ENCODE data around the gene USP48. TPM values are rescaled to one million over a fixed set of nuclear protein-coding genes. Genes with fewer than 3 reads are reported as not detected.

Gene USP48
- total and polyA plus RNA-seq, 2 of the 8 experiments (the other 6 are each of a cell fraction or from before 2014, with no cell fraction given) = 12.8 to 83.5 TPM

GRCh38 chr1:21631944-21632887, 150.7 kb downstream of the USP48 start:
- peak overlapping the region; percentile 72; the same call in 1 of the 2 replicates for H2BK20ac ChIP-seq (ENCODE audit: low read length)
- H3K27me3 ChIP-seq (replicated peaks in 1 of 4; ENCODE audit: control insufficient read depth in 3 of 4, extremely low read depth in 1 of 4, insufficient read depth in 3 of 4, low read length in 3 of 4) = no peaks in the 10 kb centered on the region
- H2AFZ ChIP-seq (ENCODE audit: low read length) = no peak overlapping the region
- no peak overlapping the region for H3K4ac ChIP-seq (replicated peaks; ENCODE audit: insufficient read length, low read depth, low read length)
- no peak overlapping the region for H3K14ac ChIP-seq (ENCODE audit: insufficient read length)
- H3K9ac ChIP-seq (replicated peaks in 1 of 4; ENCODE audit: extremely low read depth in 1 of 4, low read depth in 3 of 4, low read length in 3 of 4) = no peak overlapping the region
- no peaks in the 10 kb centered on the region for H3K79me2 ChIP-seq (ENCODE audit: control insufficient read depth in 1 of 2, insufficient read depth in 2 of 2, low read length in 2 of 2)
- H3K56ac ChIP-seq (replicated peaks; ENCODE audit: insufficient read length, low read depth, low read length) = no peak overlapping the region
- H4K20me1 ChIP-seq (replicated peaks in 1 of 2; ENCODE audit: control insufficient read depth in 1 of 2, insufficient read depth in 2 of 2, low read length in 2 of 2) = no peaks in the 10 kb centered on the region
- H2BK12ac ChIP-seq (ENCODE audit: low read depth, low read length) = peak overlapping the region; percentile 84; the same call in 1 of the 2 replicates
- no peak overlapping the region for H3K27ac ChIP-seq (ENCODE audit: low read depth, low read length)
- no peak overlapping the region for H3K4me2 ChIP-seq (ENCODE audit: insufficient read depth in 1 of 2, low read depth in 2 of 2, low read length in 2 of 2)
- no peak overlapping the region for H3K4me3 ChIP-seq (ENCODE audit: extremely low read depth in 1 of 4, insufficient read depth in 2 of 4, low read depth in 3 of 4, low read length in 4 of 4)
- POLR2A ChIA-PET (ENCODE audit: partially characterized antibody) = interaction anchor here (0.8 to 1.2 kb wide), 2 partner anchors 9 to 12 kb away, joined by 3 to 4 read pairs; no protein-coding TSS in a partner anchor
- no peak for DNase-seq (ENCODE audit: low read depth in 1 of 2, low spot score in 2 of 2)
- no peak overlapping the region for H3K23ac ChIP-seq (ENCODE audit: insufficient read length)
- peak overlapping the region; percentile 32 for H3K18ac ChIP-seq (ENCODE audit: extremely low read depth, low read length)
- peak overlapping the region; percentile 88; the same call in 1 of the 2 replicates for H2AK5ac ChIP-seq (ENCODE audit: low read depth, low read length)
- H2BK5ac ChIP-seq (ENCODE audit: low read depth, low read length) = no peak overlapping the region
- H3K36me3 ChIP-seq (ENCODE audit: control insufficient read depth in 2 of 4, insufficient read depth in 4 of 4, low read length in 3 of 4) = no peaks in the 10 kb centered on the region
- no peak overlapping the region for H4K5ac ChIP-seq (ENCODE audit: insufficient read length, low read depth, low read length)
- peak overlapping the region; percentile 81; the same call in 1 of the 2 replicates for H2BK15ac ChIP-seq (ENCODE audit: low read length)
- no peak for TF ChIP-seq CREB1 (IDR thresholded peaks at IDR 0.05)
- no peak for TF ChIP-seq CBX8 (IDR thresholded peaks at IDR 0.05; ENCODE audit: borderline replicate concordance, low read depth, low read length)
- no peak for TF ChIP-seq RFX5 (IDR thresholded peaks at IDR 0.05; ENCODE audit: borderline replicate concordance, low read depth, low read length)
- TF ChIP-seq HDAC6 (IDR thresholded peaks at IDR 0.05; ENCODE audit: low read depth, low read length) = no peak
- TF ChIP-seq TBP (IDR thresholded peaks at IDR 0.05; ENCODE audit: low read depth, low read length) = no peak
- no peak for TF ChIP-seq RNF2 (IDR thresholded peaks at IDR 0.05; ENCODE audit: borderline replicate concordance, low read depth, low read length, missing control alignments, poor library complexity, severe bottlenecking)
- no peak for TF ChIP-seq JUND (IDR thresholded peaks at IDR 0.05; ENCODE audit: low read length)
- H3K9me3 ChIP-seq (ENCODE audit: insufficient read depth in 2 of 2, low read depth in 1 of 2, low read length in 1 of 2) = no peaks in the 10 kb centered on the region
- H3K23me2 ChIP-seq (ENCODE audit: low read depth, low read length) = 0 out of 2 replicates have a peak, but pooled peaks cover 2% of the 10 kb centered on the region
- H4K91ac ChIP-seq (replicated peaks; ENCODE audit: insufficient read length, low read length) = peak overlapping the region; percentile 31
- 74% methylated on average over 19 of the region's 19 CpGs; no CpG with 5 or more reads in 1 of the 2 experiments for WGBS, 2 experiments (ENCODE audit: extremely low coverage in 1 of 2, insufficient coverage in 1 of 2, insufficient read length in 1 of 2, insufficient replicate concordance in 2 of 2, low coverage in 1 of 2, low lambda C conversion rate in 2 of 2, missing lambda C conversion rate in 1 of 2)
- H4K8ac ChIP-seq (ENCODE audit: extremely low read depth, insufficient read depth, low read length) = no peak overlapping the region
- CTCF ChIA-PET (ENCODE audit: partially characterized antibody) = interaction anchor here (1.1 to 1.6 kb wide), 3 partner anchors 13 to 38 kb away, joined by 4 to 5 read pairs (median 4); no protein-coding TSS in a partner anchor
- FAIRE-seq = no peak
- peaks cover 5 to 30% (median 16%) of the 10 kb centered on the region in 4 experiments for H3K4me1 ChIP-seq (replicated peaks in 1 of 4; ENCODE audit: control insufficient read depth in 3 of 4, insufficient read depth in 4 of 4, low read length in 3 of 4)
- no peak overlapping the region for H2BK120ac ChIP-seq (replicated peaks; ENCODE audit: low read depth, low read length)
- H3K79me1 ChIP-seq (ENCODE audit: low read depth, low read length) = no peaks in the 10 kb centered on the region
